GM12874 (cell line): ENCODE data around the gene NUP50.

Experiments used
- TF ChIP-seq, protein P1 (sequence below): IDR thresholded peaks from 2 replicates; pipeline ENCODE4 v1.5.1; 2011; ENCODE audit warnings: low read depth, mild to moderate bottlenecking, control low read depth, low read length, moderate library complexity; ENCODE audit not compliant: insufficient read depth

Gene NUP50

DNA sequence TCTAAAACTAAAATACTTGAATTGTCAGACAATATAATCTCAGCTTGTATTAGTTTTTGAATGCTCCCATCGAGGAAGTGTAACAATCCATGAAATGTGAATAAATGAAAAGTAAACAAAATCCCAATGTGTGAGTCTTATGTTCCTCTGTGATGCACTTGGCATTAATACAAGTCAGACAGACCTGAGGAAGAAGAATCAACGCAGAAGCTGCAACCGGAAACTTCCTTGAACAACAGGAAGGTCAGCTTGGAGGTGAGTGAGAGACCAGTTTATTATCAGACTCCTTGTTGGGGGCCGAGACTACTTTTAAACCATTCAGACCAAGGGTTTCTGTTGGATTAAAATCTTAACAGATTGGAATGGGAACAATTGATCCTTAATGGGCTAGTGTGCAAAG lies 24.2 kb downstream of the NUP50 start:
- TF ChIP-seq, protein P1, sequence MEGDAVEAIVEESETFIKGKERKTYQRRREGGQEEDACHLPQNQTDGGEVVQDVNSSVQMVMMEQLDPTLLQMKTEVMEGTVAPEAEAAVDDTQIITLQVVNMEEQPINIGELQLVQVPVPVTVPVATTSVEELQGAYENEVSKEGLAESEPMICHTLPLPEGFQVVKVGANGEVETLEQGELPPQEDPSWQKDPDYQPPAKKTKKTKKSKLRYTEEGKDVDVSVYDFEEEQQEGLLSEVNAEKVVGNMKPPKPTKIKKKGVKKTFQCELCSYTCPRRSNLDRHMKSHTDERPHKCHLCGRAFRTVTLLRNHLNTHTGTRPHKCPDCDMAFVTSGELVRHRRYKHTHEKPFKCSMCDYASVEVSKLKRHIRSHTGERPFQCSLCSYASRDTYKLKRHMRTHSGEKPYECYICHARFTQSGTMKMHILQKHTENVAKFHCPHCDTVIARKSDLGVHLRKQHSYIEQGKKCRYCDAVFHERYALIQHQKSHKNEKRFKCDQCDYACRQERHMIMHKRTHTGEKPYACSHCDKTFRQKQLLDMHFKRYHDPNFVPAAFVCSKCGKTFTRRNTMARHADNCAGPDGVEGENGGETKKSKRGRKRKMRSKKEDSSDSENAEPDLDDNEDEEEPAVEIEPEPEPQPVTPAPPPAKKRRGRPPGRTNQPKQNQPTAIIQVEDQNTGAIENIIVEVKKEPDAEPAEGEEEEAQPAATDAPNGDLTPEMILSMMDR, result no peak

DNA sequence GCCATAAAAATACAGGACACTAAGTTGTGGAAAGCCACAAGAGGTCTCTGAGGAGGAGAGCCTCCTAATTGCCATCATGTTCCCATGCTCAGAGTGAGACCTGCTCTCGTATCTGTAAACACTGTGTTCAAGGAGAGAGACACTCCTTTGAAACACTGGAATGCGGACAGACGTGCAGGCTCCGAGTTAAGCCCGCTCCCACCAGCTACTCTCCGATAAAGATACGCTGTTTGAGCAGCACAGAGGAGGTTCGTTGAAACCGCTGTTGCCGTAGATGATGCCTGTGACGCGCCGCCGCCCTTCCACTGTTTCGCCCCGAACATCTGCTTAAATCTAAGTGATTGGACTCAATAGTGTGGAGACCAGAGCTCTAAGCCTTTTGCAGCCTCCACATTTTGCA lies 25.1 kb downstream of the NUP50 start:
- TF ChIP-seq, protein P1, result no peak

DNA sequence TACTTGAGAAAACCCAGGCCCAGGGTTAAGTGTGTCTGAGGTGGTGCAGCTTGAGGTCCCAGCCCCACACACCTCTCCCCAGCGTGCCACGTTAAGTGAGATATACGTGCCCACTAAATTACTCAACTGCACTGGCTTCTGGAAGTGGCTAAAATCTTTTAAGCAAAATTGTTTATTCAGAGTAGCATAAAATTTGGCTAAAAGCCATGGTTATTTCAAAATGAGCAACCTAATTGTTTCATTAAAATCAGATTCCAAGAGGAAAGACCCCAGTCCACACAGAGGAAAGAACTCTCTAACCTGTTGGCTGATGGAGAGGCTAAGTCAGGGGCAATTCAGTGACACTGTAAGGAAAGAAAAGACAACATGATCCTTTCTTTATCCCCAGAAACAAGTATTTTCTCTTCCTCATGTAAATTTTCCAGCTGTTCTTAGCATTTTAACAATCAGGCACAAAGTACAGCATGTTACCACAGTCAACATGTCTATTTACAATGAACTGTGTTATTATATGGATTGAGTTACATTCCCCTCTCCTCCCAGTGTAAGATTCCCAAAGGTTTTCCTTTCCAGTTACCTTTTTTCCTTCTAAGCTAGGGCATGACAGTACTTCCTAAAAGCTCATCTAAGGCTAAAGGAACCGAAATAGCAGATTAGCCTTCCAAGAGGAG lies 26.6 kb downstream of the NUP50 start:
- TF ChIP-seq, protein P1, result no peak

DNA sequence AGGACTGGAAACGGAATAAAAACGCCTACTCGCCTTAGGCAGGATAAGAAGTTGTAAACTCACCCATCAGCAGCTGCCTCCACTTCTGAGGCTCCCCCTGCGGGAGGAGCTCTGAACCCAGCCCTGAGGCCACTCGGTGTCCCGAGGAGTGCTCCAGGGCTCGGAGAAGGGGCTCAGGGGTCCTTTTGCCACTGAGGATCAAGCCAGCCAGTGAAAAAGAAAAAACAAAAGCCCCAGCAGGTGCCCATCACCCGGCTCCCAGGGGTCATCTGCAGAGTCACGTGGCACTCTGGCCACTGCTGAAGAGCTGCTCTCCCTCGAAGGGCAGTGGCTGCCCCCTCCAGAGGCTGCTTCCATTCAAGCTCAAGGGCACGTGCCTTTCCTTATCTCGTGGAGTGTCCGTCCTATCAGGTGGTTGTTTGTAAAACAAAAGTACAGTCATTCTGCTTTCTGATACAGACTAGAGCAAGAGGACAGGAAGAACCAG lies 29.0 kb downstream of the NUP50 start:
- TF ChIP-seq, protein P1, result no peak

DNA sequence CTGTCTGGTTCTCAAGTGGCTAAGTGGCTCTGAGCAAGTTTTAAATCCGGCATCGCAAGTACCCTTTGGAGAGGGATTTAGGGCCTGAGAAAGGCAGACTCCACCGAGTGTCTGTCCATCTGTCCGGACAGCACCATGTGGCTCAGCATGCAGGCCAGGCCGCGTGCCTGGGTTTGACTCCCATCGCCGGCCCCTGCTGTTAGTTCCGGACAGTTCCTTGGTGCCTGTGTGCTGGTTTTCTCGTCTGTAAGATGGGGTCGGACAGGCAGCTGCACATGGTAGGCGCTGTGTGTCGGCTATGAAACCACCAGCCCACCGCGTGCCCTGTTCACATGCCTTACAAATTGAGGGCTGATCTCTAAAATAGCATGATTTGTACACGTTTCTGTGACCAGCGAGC lies 31.0 kb downstream of the NUP50 start:
- TF ChIP-seq, protein P1, result no peak

DNA sequence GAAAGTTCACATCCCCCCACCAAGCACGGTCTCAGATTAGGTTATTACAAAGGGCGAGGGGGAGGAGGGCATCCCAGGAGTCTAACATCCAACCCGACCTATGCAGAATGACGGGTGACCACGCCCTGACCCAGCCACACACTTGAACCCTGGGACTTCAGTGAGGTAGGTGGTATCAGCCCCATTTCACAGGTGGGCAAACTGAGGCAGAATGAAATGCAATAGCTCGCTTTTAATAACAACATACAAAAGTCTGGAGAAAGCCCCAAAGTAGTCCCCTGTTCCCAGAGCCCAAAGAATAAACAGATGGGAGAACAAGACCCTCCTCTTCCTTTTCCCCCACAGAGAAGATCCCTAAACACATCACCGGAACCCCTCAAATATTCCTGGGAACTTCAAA lies 31.9 kb downstream of the NUP50 start:
- TF ChIP-seq, protein P1, result no peak

DNA sequence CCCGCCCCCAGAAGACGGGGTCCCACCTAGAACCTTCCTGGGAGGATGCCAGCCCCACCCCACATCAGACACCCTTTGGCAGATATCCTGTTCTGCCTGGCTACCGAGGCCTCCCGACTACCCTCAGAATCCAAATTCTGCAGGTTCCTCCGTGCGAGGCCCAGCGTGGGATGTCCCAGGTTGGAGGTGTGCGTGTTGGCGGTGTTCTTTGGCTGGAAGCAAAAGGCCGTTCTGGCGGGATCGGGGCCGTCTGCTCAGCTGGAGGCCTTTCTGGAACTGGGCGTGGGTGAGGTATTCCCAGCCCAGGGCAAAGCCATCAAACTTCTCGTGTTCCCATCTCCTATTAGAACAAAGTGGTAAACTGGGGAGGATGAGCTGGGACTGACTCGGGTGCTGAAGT lies 32.6 kb downstream of the NUP50 start:
- TF ChIP-seq, protein P1, result no peak
